GM18909 (cell line): ENCODE data around the gene MRPL34.
"Not testable (repeated sequence)": the region's sequence is repeated elsewhere in the genome, so short reads cannot be mapped to it uniquely, and the experiment has no call there.

Experiments
- ATAC-seq: cut with Tn5 transposase; IDR thresholded peaks from one replicate; pipeline ENCODE4 v1.9.1; 2021; ENCODE audit warnings: mild to moderate bottlenecking; ENCODE audit not compliant: unreplicated experiment, poor library complexity

The MRPL34 gene

DNA sequence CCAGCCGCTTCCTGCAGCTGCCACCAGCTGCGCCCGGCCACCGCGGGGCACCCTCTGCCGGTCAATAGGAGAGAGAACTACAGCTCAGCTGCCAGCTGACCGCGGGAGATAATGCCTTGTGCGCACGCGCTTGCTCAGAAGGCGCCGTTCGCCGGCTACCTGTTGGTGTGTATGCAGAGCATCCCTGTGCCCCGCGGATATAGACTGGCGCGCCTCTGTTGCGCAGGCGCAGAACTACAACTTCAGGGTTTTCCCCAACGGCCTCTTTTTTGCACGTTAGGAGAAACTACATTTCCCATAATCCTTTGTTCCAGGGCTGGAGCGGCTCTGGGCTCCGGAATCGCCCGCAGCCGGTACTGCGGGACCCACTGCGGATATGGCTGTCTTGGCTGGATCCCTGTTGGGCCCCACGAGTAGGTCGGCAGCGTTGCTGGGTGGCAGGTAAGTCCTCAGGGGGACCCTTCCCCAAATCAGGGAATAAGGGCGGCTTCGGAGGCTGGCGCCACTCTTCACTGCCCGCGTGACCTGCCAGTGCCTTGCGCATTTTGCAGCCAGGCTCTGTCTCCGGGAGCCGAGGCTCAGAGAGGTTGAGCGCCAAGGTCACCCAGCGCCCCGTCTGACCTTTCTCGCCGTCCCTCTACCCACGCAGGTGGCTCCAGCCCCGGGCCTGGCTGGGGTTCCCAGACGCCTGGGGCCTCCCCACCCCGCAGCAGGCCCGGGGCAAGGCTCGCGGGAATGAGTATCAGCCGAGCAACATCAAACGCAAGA, at the start of gene MRPL34:
MRPL34 (plus strand) TSS at position 356 of the 768 bp plus-strand sequence; CDS start at position 377, 21 bp downstream.
- ATAC-seq: peak; percentile 70

DNA sequence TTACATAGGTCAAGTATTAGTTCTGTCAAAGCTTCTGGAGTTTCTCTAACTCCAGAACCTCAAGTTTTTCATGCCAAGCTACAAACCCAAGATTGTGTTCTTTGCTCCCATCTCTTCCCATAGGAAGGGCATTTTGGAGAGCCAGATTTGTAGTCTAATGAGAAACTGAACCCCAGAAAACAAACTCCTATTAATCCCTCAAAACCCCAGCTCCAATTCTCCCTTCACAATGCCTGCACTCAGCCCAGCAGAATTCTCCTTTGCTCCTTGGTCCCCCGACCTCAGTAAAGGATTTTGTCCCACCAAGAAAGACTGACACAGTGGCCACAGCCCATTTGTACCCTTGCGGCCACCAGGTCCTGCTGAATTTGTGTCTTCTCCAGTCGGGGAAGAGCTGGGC, 49.5 kb upstream of the MRPL34 start:
- no peak for ATAC-seq

DNA sequence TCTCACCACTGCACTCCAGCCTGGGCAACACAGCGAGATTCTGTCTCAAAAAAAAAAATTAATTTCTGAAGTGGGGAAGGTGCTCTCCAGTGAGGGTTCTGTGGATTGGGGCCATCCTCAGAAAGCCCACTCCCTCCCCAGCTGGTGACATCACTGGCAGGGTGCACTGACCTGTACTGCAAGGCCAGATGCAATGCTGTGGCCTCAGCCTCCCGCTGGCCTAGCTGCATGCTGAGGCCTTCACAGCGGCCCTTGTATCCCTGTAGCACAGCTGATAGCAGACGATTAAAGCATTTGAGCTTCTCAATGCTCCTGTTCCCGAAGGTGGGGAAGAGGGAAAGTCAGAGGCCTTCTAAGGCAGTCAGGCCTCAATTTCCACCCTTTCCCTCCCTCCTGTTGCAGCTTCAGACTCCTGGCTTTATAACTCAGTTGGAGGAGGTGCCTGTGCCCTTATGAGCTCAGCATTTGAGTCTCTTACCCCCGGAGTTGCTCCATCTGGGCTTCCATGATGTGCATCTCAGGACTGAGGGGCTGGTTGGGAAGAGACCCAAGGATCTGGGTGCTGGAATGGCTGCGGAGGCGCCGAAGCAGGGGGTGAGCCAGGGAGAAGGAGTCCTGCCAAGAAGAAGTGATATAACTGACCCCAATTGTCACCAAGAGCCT, 46.4 kb upstream of the MRPL34 start:
- ATAC-seq: no peak

DNA sequence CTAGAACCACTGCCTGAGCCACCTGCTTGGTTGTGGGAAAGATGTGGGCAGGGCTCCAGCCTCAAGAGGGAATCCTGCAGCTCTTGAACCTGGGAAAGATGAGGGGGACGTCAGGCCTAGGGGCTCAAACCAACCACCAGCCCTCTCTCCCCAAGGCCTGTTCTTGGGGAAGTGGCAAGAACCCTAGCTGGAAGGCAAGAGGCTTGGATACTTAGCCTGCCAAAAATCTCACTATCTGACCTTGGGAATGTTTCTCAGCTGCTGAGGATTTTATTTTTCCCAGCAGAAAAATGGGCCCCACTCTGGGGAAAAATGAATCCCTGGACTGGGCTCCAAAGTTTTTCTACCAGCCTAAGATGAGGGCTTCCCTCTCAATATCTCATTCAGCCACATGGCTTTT, 45.7 kb upstream of the MRPL34 start:
- ATAC-seq: no peak

DNA sequence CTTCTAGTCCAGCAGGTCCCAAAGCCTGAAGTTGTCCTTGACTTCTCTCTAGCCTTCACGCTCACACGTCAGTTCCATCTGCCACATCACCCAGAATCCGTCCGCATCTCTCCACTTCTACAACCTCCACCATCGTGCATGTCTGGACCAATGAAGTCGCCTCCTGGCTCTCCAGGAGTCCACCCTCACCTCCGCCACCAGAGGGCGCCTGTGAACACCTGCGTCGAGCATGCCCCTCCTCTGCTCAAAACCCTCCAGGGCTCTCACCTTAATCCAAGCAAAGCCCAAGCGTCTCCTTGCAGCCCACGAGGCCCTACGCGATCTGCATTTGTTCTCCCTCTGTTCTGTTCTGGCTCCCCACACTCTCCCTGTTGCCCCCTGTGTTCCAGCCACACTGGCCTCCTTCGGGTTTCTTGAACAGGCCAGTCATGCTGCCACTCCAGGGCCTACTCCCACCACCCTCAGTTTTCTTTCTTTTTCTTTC, 44.8 kb upstream of the MRPL34 start:
- ATAC-seq: peak; percentile 77

DNA sequence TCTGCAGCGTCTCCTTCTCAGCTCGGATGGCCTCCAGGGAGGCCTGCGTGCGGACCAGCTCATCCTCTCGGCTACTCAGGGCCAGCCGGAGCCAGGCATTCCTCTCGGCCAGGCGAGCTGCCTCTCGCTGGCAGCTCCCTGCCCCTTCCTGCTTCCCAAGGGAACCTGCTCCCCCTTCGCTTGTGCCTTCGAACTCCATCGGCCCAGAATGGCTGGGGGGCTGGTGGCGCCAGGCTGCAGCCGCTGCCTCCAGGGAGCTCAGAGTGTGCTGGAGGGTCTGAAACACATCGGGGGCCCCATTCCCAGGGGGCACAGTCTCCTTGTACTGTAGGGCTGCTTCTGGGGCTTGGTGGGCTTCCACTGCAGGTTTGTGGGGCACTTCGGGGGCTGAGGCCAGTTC, 43.1 kb upstream of the MRPL34 start:
- no peak for ATAC-seq

DNA sequence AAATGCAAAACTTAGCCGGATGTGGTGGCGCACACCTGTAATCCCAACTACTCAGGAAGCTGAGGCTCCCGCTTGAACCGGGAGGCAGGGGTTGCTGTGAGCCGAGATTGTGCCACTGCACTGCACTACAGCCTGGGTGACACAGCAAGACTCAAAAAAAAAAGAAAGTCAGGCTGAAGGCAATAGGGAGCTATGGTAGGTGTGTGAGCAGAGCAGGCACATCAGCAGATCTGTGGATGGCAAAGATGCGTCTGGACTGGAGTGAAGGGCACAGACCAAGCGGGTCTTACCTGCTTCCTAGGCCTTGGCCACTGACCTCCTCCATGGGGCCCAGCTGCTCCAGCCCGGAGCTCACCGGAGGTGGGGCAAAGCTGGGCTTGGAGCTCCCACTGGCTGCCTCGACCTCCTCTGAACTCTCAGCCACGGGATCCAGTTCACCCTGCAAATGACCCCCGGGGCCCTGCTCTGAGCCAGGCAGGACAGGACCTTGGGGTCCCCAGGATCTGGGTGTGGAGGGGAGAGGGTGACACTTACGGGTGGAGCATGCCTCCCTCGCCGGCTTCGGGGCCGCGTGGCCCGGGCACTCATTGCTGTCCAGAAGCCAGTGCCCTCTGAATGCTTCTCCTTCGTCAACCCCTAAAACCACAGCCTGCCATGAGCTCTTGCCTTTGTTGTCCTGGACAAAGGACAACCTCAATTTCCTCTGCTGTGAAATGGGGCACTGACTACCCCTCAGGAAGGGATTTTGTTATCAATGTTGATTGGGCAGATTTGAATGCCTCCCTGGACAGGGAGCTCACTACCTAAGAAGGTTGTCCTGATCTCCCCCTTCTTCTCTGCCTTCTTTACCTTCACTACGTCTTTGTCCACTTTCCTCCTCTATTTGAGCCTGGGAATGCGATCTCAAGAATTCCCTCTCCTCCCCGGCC, 41.7 kb upstream of the MRPL34 start:
- ATAC-seq: no peak

DNA sequence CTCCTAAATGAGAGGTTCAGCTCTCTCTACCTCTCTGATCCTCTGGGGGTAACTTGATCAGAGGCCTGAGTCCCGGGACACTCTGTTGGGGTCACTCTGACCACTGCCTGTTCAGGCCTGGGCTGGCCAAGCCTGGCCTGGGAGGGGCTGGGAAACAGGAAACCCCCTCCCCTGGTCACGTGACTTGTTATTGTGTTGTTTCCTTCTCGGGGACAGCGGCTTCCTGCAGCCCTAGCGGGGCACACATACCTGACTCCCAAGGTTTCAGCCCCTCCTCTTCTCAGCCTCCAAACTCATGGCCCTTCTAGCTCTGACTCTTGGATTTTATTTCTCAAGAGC, 41.1 kb upstream of the MRPL34 start, which contains the start of gene USHBP1:
USHBP1 (minus strand) TSS at position 105 of the 339 bp plus-strand sequence. CDS start 446 bp downstream, outside the sequence.
- ATAC-seq: no peak

DNA sequence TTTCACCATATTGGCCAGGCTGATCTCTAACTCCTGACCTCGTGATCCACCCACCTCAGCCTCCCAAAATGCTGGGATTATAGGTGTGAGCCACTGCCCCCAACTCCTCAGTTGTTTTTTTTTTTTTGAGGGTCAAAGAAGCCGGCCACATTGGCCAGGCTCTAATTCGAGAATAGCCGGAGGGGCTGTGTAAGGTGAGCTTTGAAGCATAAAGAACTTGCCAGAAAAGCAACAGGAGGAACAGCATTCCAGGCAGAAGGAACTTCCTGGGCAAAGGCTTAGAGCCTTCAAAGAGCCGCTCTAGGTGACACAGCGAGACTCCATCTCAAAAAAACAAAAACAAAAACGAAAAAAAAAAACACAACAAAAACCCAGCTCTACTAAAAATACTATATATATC, 39.6 kb upstream of the MRPL34 start:
- no peak for ATAC-seq

DNA sequence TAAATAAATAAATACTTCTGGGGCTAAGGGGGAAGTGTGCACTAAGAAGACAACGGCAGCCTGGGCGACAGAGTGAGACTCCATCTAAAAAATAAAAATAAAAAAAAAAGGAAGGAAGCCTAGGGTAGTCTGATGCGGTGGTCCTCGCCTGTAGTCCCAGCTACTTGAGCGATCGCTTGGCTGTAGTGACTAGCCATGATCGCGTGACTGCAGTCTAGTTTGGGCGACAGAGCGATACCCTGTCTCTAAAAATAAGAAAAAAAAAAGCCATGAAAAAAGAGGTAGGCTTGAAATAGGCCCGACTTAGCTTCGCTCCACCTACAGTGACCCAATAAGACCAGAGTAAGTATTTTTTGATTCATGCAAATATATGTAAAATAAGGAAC, 39.1 kb upstream of the MRPL34 start:
- ATAC-seq: peak; percentile 28

DNA sequence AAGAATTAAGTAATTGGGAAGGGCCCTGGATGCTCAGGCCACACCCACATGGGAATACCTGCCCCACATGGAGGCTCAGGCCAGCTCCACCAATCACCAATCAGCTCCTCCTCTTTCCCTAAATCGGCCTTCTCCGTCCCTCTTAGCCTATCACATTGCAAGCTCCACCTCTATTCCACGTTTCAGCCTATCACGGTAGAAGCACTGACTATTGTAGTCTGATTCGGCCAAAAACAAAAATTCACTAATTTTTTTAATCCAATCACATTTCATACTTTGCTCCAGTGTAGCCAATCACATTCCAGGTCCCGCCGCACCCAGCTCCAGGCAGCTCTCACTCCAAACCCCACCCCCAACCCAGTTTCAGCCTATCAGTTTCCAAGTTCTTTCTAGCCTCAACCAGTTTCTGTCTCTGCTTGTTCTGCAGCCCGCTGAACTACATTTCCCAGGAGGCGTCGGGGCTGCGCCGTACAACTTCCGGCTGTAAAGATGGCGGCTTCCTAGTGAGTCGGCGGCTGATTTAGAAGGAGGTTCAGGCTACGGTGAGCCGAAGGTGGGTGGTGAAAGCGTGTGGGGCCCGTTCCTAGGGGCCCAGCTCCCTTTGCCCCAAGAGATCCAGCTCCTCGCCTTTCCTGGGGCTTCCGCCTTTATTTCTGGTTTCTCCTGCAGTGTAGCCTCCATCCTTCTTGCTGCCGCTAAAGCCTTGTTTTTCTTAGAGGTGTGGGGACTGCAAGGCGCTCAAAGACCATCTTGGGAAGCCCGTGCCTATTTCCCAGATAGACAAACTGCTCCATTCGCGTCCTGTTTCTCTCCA, 38.5 kb upstream of the MRPL34 start, which contains the start of gene BABAM1:
BABAM1 (plus strand) TSS at position 469 of the 814 bp plus-strand sequence. CDS start 1,364 bp downstream, outside the sequence.
- ATAC-seq: peak; percentile 90

DNA sequence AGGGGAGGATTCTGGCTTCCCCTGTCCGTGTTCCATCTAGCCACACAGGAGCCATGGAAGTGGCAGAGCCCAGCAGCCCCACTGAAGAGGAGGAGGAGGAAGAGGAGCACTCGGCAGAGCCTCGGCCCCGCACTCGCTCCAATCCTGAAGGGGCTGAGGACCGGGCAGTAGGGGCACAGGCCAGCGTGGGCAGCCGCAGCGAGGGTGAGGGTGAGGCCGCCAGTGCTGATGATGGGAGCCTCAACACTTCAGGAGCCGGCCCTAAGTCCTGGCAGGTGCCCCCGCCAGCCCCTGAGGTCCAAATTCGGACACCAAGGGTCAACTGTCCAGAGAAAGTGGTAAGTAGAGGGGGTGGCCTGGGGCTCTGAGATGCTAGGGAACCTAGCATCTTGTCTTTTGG, 36.9 kb upstream of the MRPL34 start:
- no peak for ATAC-seq

DNA sequence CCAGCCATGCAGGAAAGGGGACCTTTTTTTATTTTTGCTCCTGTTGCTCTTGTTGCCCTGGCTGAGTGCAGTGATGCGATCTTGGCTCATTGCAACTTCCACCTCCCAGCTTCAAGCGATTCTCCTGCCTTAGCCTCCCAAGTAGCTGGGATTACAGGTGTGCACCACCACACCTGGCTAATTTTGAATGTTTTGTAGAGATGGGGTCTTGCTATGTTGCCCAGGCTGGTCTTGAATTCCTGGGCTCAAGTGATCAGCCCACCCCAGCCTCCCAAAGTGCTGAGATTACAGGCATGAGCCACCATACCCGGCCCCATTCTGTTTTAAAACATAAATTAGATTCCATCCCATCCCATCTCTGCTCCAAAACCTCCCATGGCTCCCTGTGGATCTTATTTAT, 30.8 kb upstream of the MRPL34 start:
- ATAC-seq: not testable (repeated sequence)

DNA sequence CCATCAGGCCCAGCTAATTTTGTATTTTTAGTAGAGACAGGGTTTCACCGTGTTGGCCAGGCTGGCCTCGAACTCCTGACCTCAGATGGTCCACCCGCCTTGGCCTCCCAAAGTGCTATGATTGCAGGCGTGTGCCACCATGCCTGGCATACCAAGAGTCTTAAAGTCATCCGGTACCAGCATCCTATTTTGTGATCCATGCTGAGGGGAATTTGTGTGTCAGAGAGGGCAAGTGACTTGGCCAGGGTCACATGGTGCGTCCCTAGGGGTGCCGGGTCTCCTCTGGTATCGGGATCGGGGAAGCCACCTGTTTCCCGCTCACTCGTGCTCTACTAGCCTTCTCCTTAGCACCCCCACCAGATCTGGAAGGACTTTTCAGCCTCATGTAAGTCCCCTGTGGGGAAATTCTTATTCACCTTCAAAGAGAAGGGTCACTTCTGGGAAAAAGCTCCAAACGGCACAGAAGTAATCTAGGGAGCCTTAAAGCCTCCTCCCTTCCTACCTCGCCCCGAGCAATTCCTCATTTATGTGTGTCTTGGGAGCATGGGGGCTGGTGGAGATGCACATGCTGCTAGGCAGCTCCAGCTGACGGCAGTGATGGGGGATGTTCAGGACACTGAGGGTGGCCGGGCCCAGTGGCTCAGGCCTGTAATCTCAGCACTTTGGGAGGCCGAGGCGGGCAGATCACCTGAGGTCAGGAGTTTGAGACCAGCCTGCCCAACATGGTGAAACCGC, 30.1 kb upstream of the MRPL34 start:
- no peak for ATAC-seq

DNA sequence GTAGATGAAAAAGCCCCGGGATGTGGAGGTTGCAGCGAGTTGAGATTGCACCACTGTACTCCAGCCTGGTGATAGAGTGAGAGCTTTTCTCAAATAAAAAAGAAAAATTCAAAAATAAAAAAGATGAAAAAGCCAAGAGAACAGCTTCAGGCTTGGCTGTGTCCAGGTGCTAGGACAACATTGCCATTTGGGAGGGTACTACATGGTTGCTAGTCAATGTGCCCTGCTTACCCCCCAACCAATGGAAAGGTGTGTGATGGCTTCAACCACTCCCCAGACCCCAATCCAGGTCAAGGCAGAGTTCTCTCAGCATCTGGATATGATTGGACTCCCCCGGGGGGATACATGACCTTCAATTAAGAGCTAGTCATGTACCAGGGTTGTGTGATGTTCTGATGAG, 26.2 kb upstream of the MRPL34 start:
- no peak for ATAC-seq

DNA sequence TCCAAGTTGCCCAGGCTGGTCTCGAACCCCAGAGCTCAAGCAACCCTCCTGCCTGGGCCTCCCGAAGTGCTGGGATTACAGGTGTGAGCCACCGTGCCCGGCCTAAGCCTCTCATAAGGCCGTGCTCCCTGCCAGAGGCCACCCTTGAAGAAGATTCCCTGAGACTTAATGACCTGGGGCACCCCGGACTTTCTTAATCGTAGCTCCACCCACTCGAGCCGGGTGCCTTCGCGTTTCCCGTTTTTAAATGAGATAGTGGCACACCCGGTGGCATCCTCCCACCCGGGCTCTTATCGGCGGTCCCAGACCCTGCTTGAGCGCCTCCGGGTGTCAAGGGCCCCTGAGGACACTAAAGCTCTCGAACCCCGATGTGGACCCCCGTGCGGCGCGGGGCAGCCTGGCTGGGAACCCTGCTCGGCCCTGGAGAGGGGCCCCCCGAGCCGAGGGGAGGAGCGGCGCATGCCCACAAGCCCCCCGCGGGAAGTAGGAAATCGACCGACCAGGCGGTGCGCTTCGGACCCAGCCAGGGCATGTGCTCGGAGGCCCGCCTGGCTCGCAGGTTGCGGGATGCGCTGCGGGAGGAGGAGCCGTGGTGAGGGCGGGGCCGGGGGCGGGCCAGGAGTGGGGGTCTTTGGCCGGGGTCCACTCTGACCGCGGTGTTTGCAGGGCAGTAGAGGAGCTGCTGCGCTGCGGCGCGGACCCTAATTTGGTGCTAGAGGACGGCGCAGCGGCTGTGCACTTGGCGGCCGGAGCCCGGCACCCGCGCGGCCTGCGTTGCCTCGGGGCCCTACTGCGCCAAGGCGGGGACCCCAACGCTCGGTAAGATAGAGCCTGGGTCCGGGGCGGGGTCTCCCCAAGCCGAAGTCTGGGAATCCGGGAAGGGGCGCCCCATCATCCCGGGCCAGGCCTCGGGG, 24.0 kb upstream of the MRPL34 start, which contains the start of gene ANKLE1:
ANKLE1 (plus strand) TSS at position 511 of the 914 bp plus-strand sequence; CDS start at position 531, 20 bp downstream.
- ATAC-seq: peak; percentile 56

DNA sequence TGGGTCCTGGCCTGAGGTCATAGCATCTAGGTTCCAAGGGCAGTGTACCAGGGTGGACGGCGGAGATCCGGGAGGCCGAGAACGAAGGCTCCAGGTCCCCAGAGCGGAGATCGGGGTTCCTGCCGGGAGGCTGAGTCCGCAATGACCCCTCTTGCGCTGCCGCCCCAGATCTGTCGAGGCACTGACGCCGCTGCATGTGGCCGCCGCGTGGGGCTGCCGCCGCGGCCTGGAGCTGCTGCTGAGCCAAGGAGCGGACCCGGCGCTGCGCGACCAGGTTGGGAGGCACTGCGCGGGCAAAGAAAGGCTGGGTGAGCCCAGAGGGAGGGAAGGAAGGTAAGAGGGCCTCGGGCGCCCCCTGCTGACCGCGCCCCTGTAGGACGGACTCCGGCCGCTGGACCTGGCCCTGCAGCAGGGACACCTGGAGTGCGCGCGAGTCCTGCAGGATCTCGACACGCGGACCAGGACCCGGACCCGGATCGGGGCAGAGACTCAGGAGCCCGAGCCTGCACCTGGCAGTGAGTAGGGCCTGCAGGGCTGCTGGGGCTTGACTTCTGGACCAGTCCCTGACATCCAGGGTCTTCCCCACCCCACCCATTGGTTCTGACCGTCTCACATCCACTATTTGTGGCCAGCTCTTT, 23.1 kb upstream of the MRPL34 start:
- ATAC-seq: peak; percentile 62
